Thyroid gland (tissue), 4 donors: ENCODE data around the gene LRRC8E. TPM values are rescaled to one million over a fixed set of nuclear protein-coding genes. Genes with fewer than 3 reads are reported as not detected.

ENCODE experiments used
- DNase-seq, 2 donors: peaks; one replicate each; pipeline ENCODE4 v3.0.0-alpha.2; 2019
- H3K27ac ChIP-seq, 3 donors: fragments of 200-600 bp; sonication (generic); 1 replicate in 2 of 3; 2 replicates in 1 of 3; pipeline ENCODE4 v1.5.1; 2016 to 2019; ENCODE audit warnings: mild to moderate bottlenecking in 1 of 3, moderate library complexity in 1 of 3
- H3K27me3 ChIP-seq: fragments of 200-600 bp; sonication (generic); one replicate; pipeline ENCODE4 v1.5.1; 2019
- H3K36me3 ChIP-seq, 2 donors: fragments of 200-600 bp; sonication (generic); one replicate each; pipeline ENCODE4 v1.5.1; 2016 to 2019
- H3K4me1 ChIP-seq, 2 donors: fragments of 200-600 bp; sonication (generic); one replicate each; pipeline ENCODE4 v1.5.1; 2017 to 2019
- H3K4me3 ChIP-seq, 3 donors: fragments of 200-600 bp; sonication (generic); replicated peaks in 1 of 3; 1 replicate in 2 of 3; 2 replicates in 1 of 3; pipeline ENCODE4 v1.5.1; 2016; ENCODE audit warnings: mild to moderate bottlenecking in 1 of 3
- H3K9me3 ChIP-seq: fragments of 200-600 bp; sonication (generic); one replicate; pipeline ENCODE4 v1.5.1; 2017
- CTCF ChIP-seq, 6 experiments: fragments of 200-600 bp in 3 of 6; fragments of 450-650 bp in 3 of 6; sonication (generic) in 3 of 6; IDR thresholded peaks; one replicate each; pipeline ENCODE4 v1.5.1; 2016 to 2019; ENCODE audit warnings: antibody characterized with exemption in 6 of 6, mild to moderate bottlenecking in 2 of 6, inconsistent platforms in 1 of 6, moderate library complexity in 1 of 6
- POLR2A ChIP-seq, 2 donors: fragments of 450-650 bp; IDR thresholded peaks; one replicate each; pipeline ENCODE4 v1.6.1; 2017; ENCODE audit warnings: antibody characterized with exemption in 2 of 2, mild to moderate bottlenecking in 2 of 2, moderate library complexity in 1 of 2
- WGBS, 2 donors: methylation state at CpG; one replicate each; pipeline ENCODE4 v1.1.5; 2017; 5-methylcytosine and 5-hydroxymethylcytosine counted together
- intact Hi-C: fragments of 100-400 bp; cut with DNase I; formaldehyde crosslinking; loops from one replicate; pipeline ENCODE4 v1.15.1; 2023
- total RNA-seq, 4 donors: library from RNA; depleted of rRNA; stranded (reverse); fragments of >200 nt; gene quantifications; one replicate each; pipeline ENCODE4 v1.2.3, GENCODE V29; 2016

Gene LRRC8E
- total RNA-seq, 4 donors from 2014 or later = 1.4 to 3.3 (median 2.3) TPM

DNA sequence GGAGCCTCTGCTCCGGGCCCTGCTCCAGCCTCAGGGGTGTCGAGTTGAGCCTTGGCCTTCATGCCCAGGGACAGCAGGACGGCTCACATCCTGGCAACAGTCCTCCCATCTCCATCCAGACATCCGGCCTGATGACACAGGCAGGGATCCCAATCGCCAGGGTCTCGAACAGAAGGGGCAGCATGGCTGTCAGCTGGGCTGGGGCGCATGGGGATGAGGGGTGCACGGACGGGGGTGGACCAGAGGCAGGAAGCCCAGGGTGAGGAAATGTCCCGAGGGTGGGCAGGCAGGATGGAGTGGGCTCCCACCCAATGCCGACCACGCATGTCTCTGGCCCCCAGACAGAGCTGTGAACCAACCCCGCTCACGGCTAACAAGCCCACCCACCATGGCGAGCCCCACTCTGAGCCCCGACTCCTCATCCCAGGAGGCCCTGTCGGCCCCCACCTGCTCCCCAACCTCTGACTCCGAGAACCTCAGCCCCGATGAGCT lies 42.1 kb upstream of the LRRC8E start:
- H3K4me1 ChIP-seq = no peaks in the 10 kb centered on the region
- no peak for TF ChIP-seq CTCF (IDR thresholded peaks at IDR 0.05)
- no peak for TF ChIP-seq POLR2A (IDR thresholded peaks at IDR 0.05)
- no peaks in the 10 kb centered on the region for H3K36me3 ChIP-seq
- H3K27me3 ChIP-seq = no peaks in the 10 kb centered on the region
- H3K27ac ChIP-seq = no peak overlapping the region
- no peak overlapping the region for H3K4me3 ChIP-seq
- H3K9me3 ChIP-seq = no peaks in the 10 kb centered on the region
- intact Hi-C loops = no loop called here
- DNase-seq = no peak
- WGBS, 2 donors = 84 to 91% methylated on average over 7 to 19 of the region's 19 CpGs

DNA sequence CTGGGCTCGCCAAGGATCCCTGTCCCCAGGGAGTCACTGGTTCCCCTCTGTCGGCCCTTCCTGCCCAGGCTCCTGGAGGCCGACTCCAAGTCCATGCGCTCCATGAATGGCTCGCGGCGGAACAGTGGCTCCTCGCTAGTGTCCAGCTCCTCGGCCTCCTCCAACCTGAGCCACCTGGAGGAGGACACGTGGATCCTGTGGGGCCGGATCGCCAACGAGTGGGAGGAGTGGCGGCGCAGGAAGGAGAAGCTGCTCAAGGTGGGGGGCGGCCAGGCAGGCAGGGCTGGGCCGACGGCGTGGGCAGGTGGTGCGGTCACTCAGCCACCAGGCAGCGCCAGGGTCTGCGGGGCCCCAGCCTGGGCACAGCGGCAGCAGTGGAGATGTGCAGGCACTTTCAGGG lies 40.6 kb upstream of the LRRC8E start:
- H3K4me3 ChIP-seq = no peak overlapping the region
- H3K27ac ChIP-seq = no peak overlapping the region
- H3K4me1 ChIP-seq = no peaks in the 10 kb centered on the region
- WGBS, 2 donors = 88 to 95% methylated on average over 20 to 23 of the region's 23 CpGs
- no peaks in the 10 kb centered on the region for H3K36me3 ChIP-seq
- intact Hi-C loops = no loop called here
- TF ChIP-seq CTCF (IDR thresholded peaks at IDR 0.05) = no peak
- no peaks in the 10 kb centered on the region for H3K27me3 ChIP-seq
- DNase-seq = no peak
- H3K9me3 ChIP-seq = no peaks in the 10 kb centered on the region

- intact Hi-C loops = no loop called here
- DNase-seq = no peak
- 89 to 92% methylated on average over 4 to 23 of the region's 34 CpGs for WGBS, 2 donors
- Histone ChIP-seq H3K4me1 (peaks cover 0 to 10% of the 10 kb centered on the region in 2 donors), H3K27ac (no peak overlapping the region), H3K36me3 (no peaks in the 10 kb centered on the region), H3K9me3 (no peaks in the 10 kb centered on the region), H3K27me3 (no peaks in the 10 kb centered on the region), H3K4me3 (no peak overlapping the region)
- TF ChIP-seq POLR2A (IDR thresholded peaks at IDR 0.05) = no peak
- TF ChIP-seq CTCF (IDR thresholded peaks at IDR 0.05) = no peak
Measured at GRCh38 chr19:7848779-7849457, 39.4 kb upstream of the LRRC8E start.

DNA sequence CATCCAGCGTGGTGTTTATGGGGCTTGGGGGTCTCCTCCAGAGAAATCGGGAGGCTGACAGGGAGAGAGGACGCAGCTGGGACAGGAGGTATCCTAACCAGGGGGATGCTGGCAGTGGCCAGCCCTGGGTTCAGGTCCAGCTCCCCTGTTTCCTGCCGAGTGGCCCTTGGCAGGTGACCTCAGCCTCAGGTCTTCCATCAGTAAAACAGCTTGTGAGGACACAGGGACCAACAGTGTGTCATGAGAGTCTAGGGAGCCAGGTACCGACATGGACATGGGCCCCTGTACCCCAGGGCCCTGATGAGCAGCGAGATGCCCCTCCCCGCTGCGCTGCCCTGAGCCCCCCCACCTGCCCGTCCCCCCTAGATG lies 38.7 kb upstream of the LRRC8E start:
- no peaks in the 10 kb centered on the region for H3K9me3 ChIP-seq
- no peak for DNase-seq
- intact Hi-C loops = no loop called here
- WGBS, 2 donors = 84 to 96% methylated on average over 4 to 8 of the region's 9 CpGs
- peaks cover 0 to 10% of the 10 kb centered on the region in 2 donors for H3K4me1 ChIP-seq
- H3K27ac ChIP-seq = no peak overlapping the region
- no peaks in the 10 kb centered on the region for H3K36me3 ChIP-seq
- no peak overlapping the region for H3K4me3 ChIP-seq
- TF ChIP-seq CTCF (IDR thresholded peaks at IDR 0.05) (no peak), POLR2A (IDR thresholded peaks at IDR 0.05) (no peak)
- H3K27me3 ChIP-seq = no peaks in the 10 kb centered on the region

DNA sequence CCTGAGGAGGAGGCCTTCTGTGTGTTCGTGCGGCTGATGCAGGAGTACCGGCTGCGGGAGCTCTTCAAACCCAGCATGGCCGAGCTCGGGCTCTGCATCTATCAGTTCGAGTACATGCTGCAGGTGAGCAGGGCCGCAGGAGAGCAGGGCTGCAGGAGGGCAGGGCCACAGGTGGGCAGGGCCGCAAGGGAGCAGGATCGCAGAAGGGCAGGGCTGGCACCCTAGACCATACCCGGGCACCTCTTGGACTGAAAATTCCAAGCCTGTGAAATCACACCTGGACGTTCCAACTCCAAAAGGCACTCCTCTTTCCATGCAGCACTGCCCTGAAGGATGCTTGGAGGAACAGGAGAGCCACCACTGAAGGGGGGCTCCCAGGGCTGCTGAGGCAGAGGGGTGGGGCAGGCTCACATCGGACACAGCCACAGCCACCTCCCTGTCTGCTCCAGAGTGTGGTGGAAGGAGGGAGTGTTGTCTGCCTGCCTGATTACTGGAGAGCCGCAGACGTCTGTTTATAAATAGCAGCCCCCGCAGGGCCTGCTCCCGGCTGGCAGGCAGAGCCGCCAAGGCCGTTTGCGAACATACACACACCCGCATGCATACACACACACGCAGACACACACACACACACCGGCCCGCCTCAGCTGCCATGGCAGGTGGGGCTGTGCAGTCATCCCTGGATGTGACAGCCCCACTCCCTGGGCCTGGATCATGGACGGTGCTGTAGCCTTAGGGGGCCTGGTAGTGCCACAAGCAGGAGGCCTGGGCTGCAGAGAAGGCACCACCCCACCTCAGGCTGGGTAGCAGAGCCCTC lies 38.1 kb upstream of the LRRC8E start:
- no peak overlapping the region for H3K4me3 ChIP-seq
- DNase-seq = peak; percentile 78 to 89
- H3K27ac ChIP-seq = peak overlapping the region in 1 of 3 donors; percentile 41
- 51 to 63% methylated on average over 6 to 20 of the region's 25 CpGs for WGBS, 2 donors
- no peak for TF ChIP-seq POLR2A (IDR thresholded peaks at IDR 0.05)
- no peak for TF ChIP-seq CTCF (IDR thresholded peaks at IDR 0.05)
- H3K36me3 ChIP-seq = no peaks in the 10 kb centered on the region
- intact Hi-C loops = no loop called here
- peaks cover 0 to 10% of the 10 kb centered on the region in 2 donors for H3K4me1 ChIP-seq
- H3K27me3 ChIP-seq = no peaks in the 10 kb centered on the region
- no peaks in the 10 kb centered on the region for H3K9me3 ChIP-seq
